HepG2 (cell line): ENCODE measurements around the gene SEM1. TPM values are rescaled to one million over a fixed set of nuclear protein-coding genes. Genes with fewer than 3 reads are reported as not detected.

ENCODE experiments used
- BORCS8-MEF2B ChIP-seq: sonication (generic); formaldehyde crosslinking; IDR thresholded peaks from 2 replicates; pipeline ENCODE4 v1.8.0; 2022; ENCODE audit warnings: mild to moderate bottlenecking, missing genetic modification reagents
- CENPX ChIP-seq: sonication (generic); formaldehyde crosslinking; IDR thresholded peaks from 2 replicates; pipeline ENCODE4 v1.9.0; 2021; ENCODE audit warnings: mild to moderate bottlenecking, missing genetic modification reagents, moderate library complexity
- FLYWCH1 ChIP-seq: sonication (generic); formaldehyde crosslinking; IDR thresholded peaks from 2 replicates; pipeline ENCODE4 v1.8.1; 2023; ENCODE audit warnings: mild to moderate bottlenecking, missing genetic modification reagents
- IRF2 ChIP-seq: IDR thresholded peaks from 2 replicates; pipeline ENCODE4 v1.6.1; 2018; ENCODE audit warnings: missing genetic modification reagents, missing compliant biosample characterization
- KAT2B ChIP-seq: fragments of 150-350 bp; IDR thresholded peaks from 2 replicates; pipeline ENCODE4 v1.6.1; 2014; ENCODE audit warnings: low read depth, low read length, borderline replicate concordance
- NFE2L1 ChIP-seq: sonication (generic); formaldehyde crosslinking; IDR thresholded peaks from 2 replicates; pipeline ENCODE4 v1.4.0; 2020; ENCODE audit warnings: missing genetic modification reagents, mild to moderate bottlenecking, borderline replicate concordance
- NFKBIZ ChIP-seq: IDR thresholded peaks from 2 replicates; pipeline ENCODE4 v1.6.1; 2018; ENCODE audit warnings: missing genetic modification reagents, missing compliant biosample characterization
- PREB ChIP-seq: sonication (generic); formaldehyde crosslinking; IDR thresholded peaks from 2 replicates; pipeline ENCODE4 v1.4.0; 2020; ENCODE audit warnings: missing genetic modification reagents
- RBAK ChIP-seq: sonication (generic); formaldehyde crosslinking; IDR thresholded peaks from 2 replicates; pipeline ENCODE4 v1.5.1; 2020; ENCODE audit warnings: mild to moderate bottlenecking, missing genetic modification reagents
- SMYD3 ChIP-seq: sonication (generic); formaldehyde crosslinking; IDR thresholded peaks from 2 replicates; pipeline ENCODE4 v1.8.1; 2023; ENCODE audit warnings: mild to moderate bottlenecking, missing genetic modification reagents
- SP140L ChIP-seq: sonication (generic); formaldehyde crosslinking; IDR thresholded peaks from 2 replicates; pipeline ENCODE4 v1.4.0; 2020; ENCODE audit warnings: missing genetic modification reagents, borderline replicate concordance
- TRAFD1 ChIP-seq: sonication (generic); formaldehyde crosslinking; IDR thresholded peaks from 2 replicates; pipeline ENCODE4 v1.5.1; 2020; ENCODE audit warnings: missing genetic modification reagents, mild to moderate bottlenecking, borderline replicate concordance
- ZHX2 ChIP-seq, 2 experiments: sonication (generic) in 1 of 2; formaldehyde crosslinking in 1 of 2; IDR thresholded peaks; 2 replicates each; pipeline versions ENCODE4 v1.6.1 to v1.9.0; 2014 to 2022; ENCODE audit warnings: antibody characterized with exemption in 1 of 2, borderline replicate concordance in 1 of 2, inconsistent platforms in 1 of 2, low read depth in 1 of 2, missing genetic modification reagents in 1 of 2
- ZNF317 ChIP-seq: sonication (generic); formaldehyde crosslinking; IDR thresholded peaks from 2 replicates; pipeline ENCODE4 v1.5.0; 2020; ENCODE audit warnings: mild to moderate bottlenecking, missing genetic modification reagents
- ZNF598 ChIP-seq: sonication (generic); formaldehyde crosslinking; IDR thresholded peaks from 2 replicates; pipeline ENCODE4 v1.5.1; 2020; ENCODE audit warnings: mild to moderate bottlenecking, missing genetic modification reagents, borderline replicate concordance
- ZSCAN22 ChIP-seq: sonication (generic); formaldehyde crosslinking; IDR thresholded peaks from 2 replicates; pipeline ENCODE4 v1.4.0; 2020; ENCODE audit warnings: mild to moderate bottlenecking, missing genetic modification reagents
- polyA plus RNA-seq, 8 experiments: library from polyadenylated mRNA; depleted of rRNA in 3 of 8; stranded (reverse) in 7 of 8; unstranded in 1 of 8; fragments of >200 nt; fragmentation: Illumina TruSeq in 4 of 8; extraction: Trizol in 4 of 8; gene quantifications; 2 replicates each; pipeline versions ENCODE4 v1.2.1 to v1.2.3, GENCODE V29; 2011 to 2016; ENCODE audit warnings: low read depth in 4 of 8, missing spikeins in 1 of 8, mixed read lengths in 1 of 8; ENCODE audit not compliant: insufficient read depth in 1 of 8
- total RNA-seq, 5 experiments: library from RNA; depleted of rRNA; stranded (reverse); fragments of >200 nt; fragmentation: Illumina TruSeq; extraction: Trizol; gene quantifications; 2 replicates each; pipeline ENCODE4 v1.2.3, GENCODE V29; 2016; ENCODE audit warnings: low read depth in 1 of 5
- TF ChIP-seq, protein P1 (sequence below): sonication (generic); formaldehyde crosslinking; IDR thresholded peaks from 2 replicates; pipeline ENCODE4 v1.8.1; 2023; ENCODE audit warnings: missing genetic modification reagents, mild to moderate bottlenecking, borderline replicate concordance
- TF ChIP-seq, protein P2 (sequence below): IDR thresholded peaks from 2 replicates; pipeline ENCODE4 v1.6.1; 2012; ENCODE audit warnings: low read depth, low read length, improper control_type of control experiment

Gene SEM1
- total and polyA plus RNA-seq, 2 of the 13 experiments (the other 11 are each of a cell fraction or from before 2014, with no cell fraction given): 40.7 to 174 TPM

GRCh38 chr7:96709381-96710228, at the start of gene SEM1 (continued):
- TF ChIP-seq PREB (no peak), ZNF598 (CRISPR knock-in tag) (no peak), KAT2B (no peak), FLYWCH1 (CRISPR knock-in tag) (no peak), ZHX2 (IDR thresholded peaks at IDR 0.05; ENCODE audit: low read depth) (peak; percentile 48; the same call in 1 of the 2 replicates), ZHX2 (CRISPR knock-in tag; IDR thresholded peaks at IDR 0.05; ENCODE audit: borderline replicate concordance) (no peak), SMYD3 (CRISPR knock-in tag) (no peak), NFKBIZ (CRISPR knock-in tag) (peak; percentile 23; the same call in 1 of the 2 replicates), TRAFD1 (CRISPR knock-in tag) (no peak), SP140L (CRISPR knock-in tag) (no peak), CENPX (no peak), RBAK (CRISPR knock-in tag) (no peak), BORCS8-MEF2B (CRISPR knock-in tag) (no peak), NFE2L1 (CRISPR knock-in tag) (peak; percentile 92; the same call in 1 of the 2 replicates), IRF2 (peak; percentile 65; the same call in 1 of the 2 replicates), ZNF317 (peak; percentile 89), ZSCAN22 (no peak)
- TF ChIP-seq, protein P1, sequence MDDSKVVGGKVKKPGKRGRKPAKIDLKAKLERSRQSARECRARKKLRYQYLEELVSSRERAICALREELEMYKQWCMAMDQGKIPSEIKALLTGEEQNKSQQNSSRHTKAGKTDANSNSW (CRISPR knock-in tag): no peak
- TF ChIP-seq, protein P2, sequence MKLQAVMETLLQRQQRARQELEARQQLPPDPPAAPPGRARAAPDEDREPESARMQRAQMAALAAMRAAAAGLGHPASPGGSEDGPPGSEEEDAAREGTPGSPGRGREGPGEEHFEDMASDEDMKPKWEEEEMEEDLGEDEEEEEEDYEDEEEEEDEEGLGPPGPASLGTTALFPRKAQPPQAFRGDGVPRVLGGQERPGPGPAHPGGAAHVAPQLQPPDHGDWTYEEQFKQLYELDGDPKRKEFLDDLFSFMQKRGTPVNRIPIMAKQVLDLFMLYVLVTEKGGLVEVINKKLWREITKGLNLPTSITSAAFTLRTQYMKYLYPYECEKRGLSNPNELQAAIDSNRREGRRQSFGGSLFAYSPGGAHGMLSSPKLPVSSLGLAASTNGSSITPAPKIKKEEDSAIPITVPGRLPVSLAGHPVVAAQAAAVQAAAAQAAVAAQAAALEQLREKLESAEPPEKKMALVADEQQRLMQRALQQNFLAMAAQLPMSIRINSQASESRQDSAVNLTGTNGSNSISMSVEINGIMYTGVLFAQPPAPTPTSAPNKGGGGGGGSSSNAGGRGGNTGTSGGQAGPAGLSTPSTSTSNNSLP: no peak
